NT2/D1 (cell line): ENCODE data around the gene ITPRIPL2.

Source experiments
- DNase-seq: peaks from one replicate; pipeline ENCODE4 v3.0.0-alpha.2; 2011; ENCODE audit warnings: low read depth, low spot score
- H3K27me3 ChIP-seq: 2 replicates; pipeline ENCODE4 v1.6.0; 2011; ENCODE audit warnings: mild to moderate bottlenecking; ENCODE audit not compliant: insufficient read length, insufficient read depth
- H3K36me3 ChIP-seq: 2 replicates; pipeline ENCODE4 v1.6.1; 2011; ENCODE audit warnings: mild to moderate bottlenecking, low read length, mixed read lengths; ENCODE audit not compliant: insufficient read depth, insufficient read length
- H3K4me1 ChIP-seq: 2 replicates; pipeline ENCODE4 v1.5.1; 2011; ENCODE audit not compliant: insufficient read depth, insufficient read length
- H3K4me3 ChIP-seq: 2 replicates; pipeline ENCODE4 v1.5.1; 2011; ENCODE audit warnings: low read depth; ENCODE audit not compliant: insufficient read length
- H3K9ac ChIP-seq: 2 replicates; pipeline ENCODE4 v1.6.0; 2011; ENCODE audit warnings: low read depth; ENCODE audit not compliant: insufficient read length
- H3K9me3 ChIP-seq: 2 replicates; pipeline ENCODE4 v1.5.1; 2011; ENCODE audit warnings: mild to moderate bottlenecking, low read length; ENCODE audit not compliant: insufficient read depth
- SUZ12 ChIP-seq: IDR thresholded peaks from 2 replicates; pipeline ENCODE4 v1.6.1; 2011; ENCODE audit not compliant: insufficient read length, insufficient read depth; ENCODE audit errors: extremely low read depth
- YY1 ChIP-seq: IDR thresholded peaks from 2 replicates; pipeline ENCODE4 v1.6.1; 2011; ENCODE audit not compliant: insufficient read length, insufficient read depth
- ZNF274 ChIP-seq: IDR thresholded peaks from 2 replicates; pipeline ENCODE4 v1.6.1; 2011; ENCODE audit warnings: mild to moderate bottlenecking, low read depth, low read length

The ITPRIPL2 gene

GRCh38 chr16:19166500-19166899 lies 52.7 kb downstream of the ITPRIPL2 start:
- Histone ChIP-seq H3K27me3 (peaks cover 9% of the 10 kb centered on the region), H3K4me3 (no peak overlapping the region), H3K9ac (no peak overlapping the region), H3K9me3 (peaks cover 9% of the 10 kb centered on the region), H3K36me3 (no peaks in the 10 kb centered on the region), H3K4me1 (no peaks in the 10 kb centered on the region)
- DNase-seq: no peak
- TF ChIP-seq SUZ12: no peak
- TF ChIP-seq ZNF274: no peak
- TF ChIP-seq YY1: no peak

DNA sequence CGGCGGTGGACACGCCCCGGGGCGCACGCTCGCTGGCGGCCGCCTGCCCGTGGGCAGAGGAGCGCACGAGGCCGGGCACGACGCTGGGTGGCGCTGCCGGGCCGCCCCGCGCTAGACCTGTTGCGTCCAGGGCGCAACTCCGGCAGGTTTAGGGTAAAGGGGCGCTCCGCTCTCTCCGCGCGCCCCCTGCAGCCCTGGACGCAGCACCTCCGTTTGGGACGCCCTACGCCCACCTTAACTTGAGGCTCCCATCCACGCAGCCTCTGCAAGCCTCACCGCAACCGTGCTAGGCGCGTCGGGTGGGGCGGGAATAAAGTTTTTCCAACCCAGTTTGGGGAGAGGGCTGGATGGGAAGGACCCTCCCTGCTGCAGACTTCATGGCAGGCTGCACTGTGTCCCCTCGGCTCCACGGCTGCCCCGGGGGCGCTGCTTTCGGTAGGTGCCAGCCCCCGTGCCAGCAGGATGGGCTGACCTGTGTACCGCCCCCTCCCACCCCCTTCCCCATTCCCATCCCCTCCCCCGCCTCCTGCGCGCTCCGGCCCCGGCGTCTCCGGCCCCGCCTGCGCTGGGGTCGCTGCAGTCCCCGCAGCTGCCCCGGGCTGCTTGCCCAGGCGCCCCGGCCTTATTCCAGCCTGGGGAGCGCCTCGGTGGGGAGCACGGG lies 54.1 kb downstream of the ITPRIPL2 start, which contains the start of gene SYT17:
Gene SYT17, plus strand, starts transcription at position 531 of the 661 bp plus-strand sequence. CDS start 407 bp downstream, outside the sequence.
- peak; percentile 65 for DNase-seq
- peak within 1 kb of the TSS; percentile 69 for H3K4me3 ChIP-seq
- H3K36me3 ChIP-seq: no peaks in the 10 kb centered on the region
- H3K9me3 ChIP-seq: peaks cover 9% of the 10 kb centered on the region
- H3K27me3 ChIP-seq: peaks cover 9% of the 10 kb centered on the region
- no peaks in the 10 kb centered on the region for H3K4me1 ChIP-seq
- peak within 1 kb of the TSS; percentile 79 for H3K9ac ChIP-seq
- TF ChIP-seq ZNF274: no peak
- TF ChIP-seq YY1: no peak
- TF ChIP-seq SUZ12: no peak

- H3K9ac ChIP-seq: peak overlapping the region; percentile 79
- no peaks in the 10 kb centered on the region for H3K4me1 ChIP-seq
- peak overlapping the region; percentile 65 for H3K4me3 ChIP-seq
- H3K27me3 ChIP-seq: peaks cover 9% of the 10 kb centered on the region
- H3K9me3 ChIP-seq: peaks cover 2% of the 10 kb centered on the region
- TF ChIP-seq YY1: peak; percentile 5
- TF ChIP-seq ZNF274: no peak
- TF ChIP-seq SUZ12: no peak
- DNase-seq: no peak
- H3K36me3 ChIP-seq: no peaks in the 10 kb centered on the region
Observed at GRCh38 chr16:19168371-19169081, 54.8 kb downstream of the ITPRIPL2 start.

GRCh38 chr16:19169082-19169639 lies 55.4 kb downstream of the ITPRIPL2 start:
- H3K27me3 ChIP-seq: peaks cover 9% of the 10 kb centered on the region
- no peaks in the 10 kb centered on the region for H3K9me3 ChIP-seq
- no peaks in the 10 kb centered on the region for H3K4me1 ChIP-seq
- DNase-seq: no peak
- peak overlapping the region; percentile 26 for H3K9ac ChIP-seq
- H3K4me3 ChIP-seq: peak overlapping the region; percentile 65
- TF ChIP-seq YY1 (no peak), ZNF274 (no peak), SUZ12 (no peak)
- H3K36me3 ChIP-seq: peaks cover 3% of the 10 kb centered on the region

GRCh38 chr16:19170043-19170655 lies 56.4 kb downstream of the ITPRIPL2 start:
- Histone ChIP-seq H3K27me3 (peaks cover 9% of the 10 kb centered on the region), H3K4me1 (no peaks in the 10 kb centered on the region), H3K4me3 (no peak overlapping the region), H3K36me3 (peaks cover 6% of the 10 kb centered on the region), H3K9me3 (no peaks in the 10 kb centered on the region), H3K9ac (no peak overlapping the region)
- DNase-seq: no peak
- TF ChIP-seq SUZ12 (no peak), YY1 (no peak), ZNF274 (no peak)
